ENCODE data around the gene KRT39.

- no peak for TF ChIP-seq TAF1 (IDR thresholded peaks at IDR 0.05; ENCODE audit: borderline replicate concordance, low read depth, low read length)
- no peak for TF ChIP-seq POLR2A (IDR thresholded peaks at IDR 0.05; ENCODE audit: low read depth, low read length)
These were observed 4.6 kb downstream of the KRT39 start for GRCh38 chr17:40962059-40962561.

All from GM12892 (cell line).